Fibroblast of pulmonary artery (primary cell): ENCODE data around the gene OPRL1.

Source experiments
- DNase-seq: peaks from one replicate; pipeline ENCODE4 v3.0.0-alpha.2; 2010; ENCODE audit warnings: low read depth
- H3K4me3 ChIP-seq: replicated peaks from 2 replicates; pipeline ENCODE4 v1.5.1; 2011; ENCODE audit warnings: low read depth, mild to moderate bottlenecking, control low read depth, low read length, moderate library complexity
- CTCF ChIP-seq: IDR thresholded peaks from 2 replicates; pipeline ENCODE4 v1.5.1; 2011; ENCODE audit warnings: mild to moderate bottlenecking, control low read depth, low read length, inconsistent platforms; ENCODE audit errors: missing control alignments

The OPRL1 gene

GRCh38 chr20:64043768-64044167 lies 36.1 kb upstream of the OPRL1 start:
- DNase-seq: no peak
- H3K4me3 ChIP-seq: no peak overlapping the region
- no peak for TF ChIP-seq CTCF

GRCh38 chr20:64044484-64045247 lies 35.2 kb upstream of the OPRL1 start:
- DNase-seq: peak; percentile 57
- TF ChIP-seq CTCF: no peak
- H3K4me3 ChIP-seq: no peak overlapping the region

GRCh38 chr20:64045346-64046011 lies 34.4 kb upstream of the OPRL1 start:
- no peak for TF ChIP-seq CTCF
- DNase-seq: no peak
- no peak overlapping the region for H3K4me3 ChIP-seq

DNA sequence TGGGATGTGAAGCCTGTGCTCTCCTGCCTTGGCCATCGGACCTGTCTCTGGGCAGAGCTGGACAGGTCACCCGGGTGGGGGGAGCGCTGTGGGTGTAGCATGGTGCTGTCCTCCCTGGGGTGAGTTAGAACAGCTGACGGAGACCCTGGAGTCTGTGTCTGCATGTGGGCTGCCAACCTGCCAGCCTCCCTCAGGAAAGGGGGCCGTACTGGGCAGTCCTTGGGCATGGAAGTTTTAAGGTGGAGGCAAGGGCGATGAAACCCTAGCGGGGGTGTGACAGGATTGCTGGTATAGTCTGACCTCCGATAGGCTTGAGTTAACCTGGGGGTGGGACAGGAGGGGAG lies 32.9 kb upstream of the OPRL1 start:
- no peak for TF ChIP-seq CTCF
- DNase-seq: no peak
- H3K4me3 ChIP-seq: no peak overlapping the region

GRCh38 chr20:64047968-64048401 lies 31.9 kb upstream of the OPRL1 start:
- no peak for TF ChIP-seq CTCF
- peak overlapping the region; percentile 30 for H3K4me3 ChIP-seq
- no peak for DNase-seq

DNA sequence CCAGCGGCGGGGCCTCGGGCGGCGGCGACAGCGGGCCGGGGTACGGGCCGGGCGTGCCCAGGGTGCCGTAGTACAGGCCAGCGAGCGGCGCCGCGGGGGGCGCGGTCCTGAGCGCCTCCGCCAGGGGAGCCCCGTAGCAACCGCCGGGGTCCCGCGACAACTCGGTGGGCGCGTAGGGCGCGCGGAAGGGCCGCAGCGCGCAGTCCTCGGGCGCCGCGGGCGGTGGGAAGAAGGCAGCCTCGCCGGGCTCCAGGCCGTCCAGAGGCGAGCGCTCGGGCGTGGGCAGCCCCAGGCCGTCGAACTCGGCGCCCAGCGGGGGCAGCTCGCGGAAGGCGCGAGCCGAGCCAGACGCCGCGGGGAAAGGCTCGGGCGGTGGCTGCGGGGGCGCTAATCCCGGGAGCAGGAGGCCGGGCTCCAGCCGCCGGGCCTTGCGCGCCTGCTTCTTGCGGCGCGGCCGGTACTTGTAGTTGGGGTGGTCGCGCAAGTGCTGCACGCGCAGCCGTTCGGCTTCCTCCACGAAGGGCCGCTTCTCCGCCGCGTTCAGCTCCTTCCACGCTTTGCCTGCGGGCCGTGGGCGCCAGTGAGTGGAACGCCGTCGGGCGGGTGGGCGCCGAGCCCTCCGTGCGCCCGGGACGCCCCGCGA lies 31.4 kb upstream of the OPRL1 start:
- no peak for TF ChIP-seq CTCF
- peak overlapping the region; percentile 34 for H3K4me3 ChIP-seq
- DNase-seq: no peak
